HCT116 (cell line): Measurements from ENCODE around the gene NACC2.

Experiments used
- CEBPB ChIP-seq: IDR thresholded peaks from 2 replicates; pipeline ENCODE4 v1.6.1; 2012; ENCODE audit warnings: low read depth
- CTCF ChIP-seq, 3 experiments: fragments of 200-600 bp in 1 of 3; sonication (generic) in 1 of 3; IDR thresholded peaks in 2 of 3; conservative IDR thresholded peaks in 1 of 3; 2 replicates each; pipeline ENCODE4 v1.5.1; 2012 to 2017; ENCODE audit warnings: low read depth in 2 of 3, low read length in 2 of 3, antibody characterized with exemption in 1 of 3, borderline replicate concordance in 1 of 3, control low read depth in 1 of 3, mild to moderate bottlenecking in 1 of 3, mixed read lengths in 1 of 3, mixed run types in 1 of 3, moderate library complexity in 1 of 3; ENCODE audit not compliant: insufficient read depth in 1 of 3
- EZH2 ChIP-seq: fragments of 200-600 bp; sonication (generic); IDR thresholded peaks from 2 replicates; pipeline ENCODE4 v1.6.1; 2017; ENCODE audit warnings: antibody characterized with exemption, mixed run types
- JUND ChIP-seq: IDR thresholded peaks from 2 replicates; pipeline ENCODE4 v1.6.1; 2012
- MAX ChIP-seq: IDR thresholded peaks from 2 replicates; pipeline ENCODE4 v1.6.1; 2012
- POLR2A ChIP-seq: IDR thresholded peaks from 2 replicates; pipeline ENCODE4 v1.7.0; 2011; ENCODE audit warnings: borderline replicate concordance; ENCODE audit not compliant: insufficient read depth, insufficient read length; ENCODE audit errors: extremely low read depth
- POLR2AphosphoS5 ChIP-seq: IDR thresholded peaks from 2 replicates; pipeline ENCODE4 v1.6.1; 2011; ENCODE audit warnings: mild to moderate bottlenecking, low read depth, low read length, moderate library complexity
- RAD21 ChIP-seq: IDR thresholded peaks from 2 replicates; pipeline ENCODE4 v1.6.1; 2012; ENCODE audit warnings: low read depth, mild to moderate bottlenecking
- REST ChIP-seq: IDR thresholded peaks from 2 replicates; pipeline ENCODE4 v1.6.1; 2012; ENCODE audit warnings: low read depth
- SIN3A ChIP-seq: IDR thresholded peaks from 2 replicates; pipeline ENCODE4 v1.6.1; 2012; ENCODE audit warnings: low read depth
- YY1 ChIP-seq: IDR thresholded peaks from 2 replicates; pipeline ENCODE4 v1.6.1; 2011; ENCODE audit warnings: low read length, low read depth, moderate library complexity, mild to moderate bottlenecking; ENCODE audit not compliant: insufficient replicate concordance; ENCODE audit errors: extremely low read depth
- ZNF274 ChIP-seq: fragments of 200-500 bp; sonication (Bioruptor generic); IDR thresholded peaks from 2 replicates; pipeline ENCODE4 v1.6.1; 2014; ENCODE audit warnings: mild to moderate bottlenecking, low read depth, low read length, inconsistent platforms

- TF ChIP-seq YY1 (no peak), POLR2A (no peak), CTCF (IDR thresholded peaks at IDR 0.05 in 2 of 3, conservative IDR thresholded peaks at IDR 0.05 in 1 of 3; ENCODE audit: borderline replicate concordance in 1 of 3, insufficient read depth in 1 of 3, low read depth in 2 of 3, low read length in 2 of 3) (no peak), POLR2AphosphoS5 (no peak), REST (no peak), EZH2 (no peak), RAD21 (no peak), ZNF274 (no peak), JUND (no peak), MAX (no peak), CEBPB (no peak), SIN3A (no peak)
Measured at GRCh38 chr9:136144450-136144849, 49.4 kb upstream of the NACC2 start.
